ENCODE measurements around the gene EID2B.
A peak's percentile ranks its signal among the peaks of the same experiment; 100 is the strongest.

- TF ChIP-seq, protein P1, sequence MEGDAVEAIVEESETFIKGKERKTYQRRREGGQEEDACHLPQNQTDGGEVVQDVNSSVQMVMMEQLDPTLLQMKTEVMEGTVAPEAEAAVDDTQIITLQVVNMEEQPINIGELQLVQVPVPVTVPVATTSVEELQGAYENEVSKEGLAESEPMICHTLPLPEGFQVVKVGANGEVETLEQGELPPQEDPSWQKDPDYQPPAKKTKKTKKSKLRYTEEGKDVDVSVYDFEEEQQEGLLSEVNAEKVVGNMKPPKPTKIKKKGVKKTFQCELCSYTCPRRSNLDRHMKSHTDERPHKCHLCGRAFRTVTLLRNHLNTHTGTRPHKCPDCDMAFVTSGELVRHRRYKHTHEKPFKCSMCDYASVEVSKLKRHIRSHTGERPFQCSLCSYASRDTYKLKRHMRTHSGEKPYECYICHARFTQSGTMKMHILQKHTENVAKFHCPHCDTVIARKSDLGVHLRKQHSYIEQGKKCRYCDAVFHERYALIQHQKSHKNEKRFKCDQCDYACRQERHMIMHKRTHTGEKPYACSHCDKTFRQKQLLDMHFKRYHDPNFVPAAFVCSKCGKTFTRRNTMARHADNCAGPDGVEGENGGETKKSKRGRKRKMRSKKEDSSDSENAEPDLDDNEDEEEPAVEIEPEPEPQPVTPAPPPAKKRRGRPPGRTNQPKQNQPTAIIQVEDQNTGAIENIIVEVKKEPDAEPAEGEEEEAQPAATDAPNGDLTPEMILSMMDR (IDR thresholded peaks at IDR 0.05) = no peak
- TF ChIP-seq, protein P2, sequence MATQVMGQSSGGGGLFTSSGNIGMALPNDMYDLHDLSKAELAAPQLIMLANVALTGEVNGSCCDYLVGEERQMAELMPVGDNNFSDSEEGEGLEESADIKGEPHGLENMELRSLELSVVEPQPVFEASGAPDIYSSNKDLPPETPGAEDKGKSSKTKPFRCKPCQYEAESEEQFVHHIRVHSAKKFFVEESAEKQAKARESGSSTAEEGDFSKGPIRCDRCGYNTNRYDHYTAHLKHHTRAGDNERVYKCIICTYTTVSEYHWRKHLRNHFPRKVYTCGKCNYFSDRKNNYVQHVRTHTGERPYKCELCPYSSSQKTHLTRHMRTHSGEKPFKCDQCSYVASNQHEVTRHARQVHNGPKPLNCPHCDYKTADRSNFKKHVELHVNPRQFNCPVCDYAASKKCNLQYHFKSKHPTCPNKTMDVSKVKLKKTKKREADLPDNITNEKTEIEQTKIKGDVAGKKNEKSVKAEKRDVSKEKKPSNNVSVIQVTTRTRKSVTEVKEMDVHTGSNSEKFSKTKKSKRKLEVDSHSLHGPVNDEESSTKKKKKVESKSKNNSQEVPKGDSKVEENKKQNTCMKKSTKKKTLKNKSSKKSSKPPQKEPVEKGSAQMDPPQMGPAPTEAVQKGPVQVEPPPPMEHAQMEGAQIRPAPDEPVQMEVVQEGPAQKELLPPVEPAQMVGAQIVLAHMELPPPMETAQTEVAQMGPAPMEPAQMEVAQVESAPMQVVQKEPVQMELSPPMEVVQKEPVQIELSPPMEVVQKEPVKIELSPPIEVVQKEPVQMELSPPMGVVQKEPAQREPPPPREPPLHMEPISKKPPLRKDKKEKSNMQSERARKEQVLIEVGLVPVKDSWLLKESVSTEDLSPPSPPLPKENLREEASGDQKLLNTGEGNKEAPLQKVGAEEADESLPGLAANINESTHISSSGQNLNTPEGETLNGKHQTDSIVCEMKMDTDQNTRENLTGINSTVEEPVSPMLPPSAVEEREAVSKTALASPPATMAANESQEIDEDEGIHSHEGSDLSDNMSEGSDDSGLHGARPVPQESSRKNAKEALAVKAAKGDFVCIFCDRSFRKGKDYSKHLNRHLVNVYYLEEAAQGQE (IDR thresholded peaks at IDR 0.05; ENCODE audit: low read depth, low read length) = no peak
- no peak for TF ChIP-seq NFIC (IDR thresholded peaks at IDR 0.05; ENCODE audit: borderline replicate concordance)
- TF ChIP-seq, protein P3, sequence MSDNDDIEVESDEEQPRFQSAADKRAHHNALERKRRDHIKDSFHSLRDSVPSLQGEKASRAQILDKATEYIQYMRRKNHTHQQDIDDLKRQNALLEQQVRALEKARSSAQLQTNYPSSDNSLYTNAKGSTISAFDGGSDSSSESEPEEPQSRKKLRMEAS (IDR thresholded peaks at IDR 0.05; ENCODE audit: low read depth) = peak; percentile 98
- no peak for TF ChIP-seq EZH2phosphoT487 (IDR thresholded peaks at IDR 0.05; ENCODE audit: borderline replicate concordance, low read depth)
- no peak for TF ChIP-seq EP300 (IDR thresholded peaks at IDR 0.05; ENCODE audit: borderline replicate concordance in 1 of 2, low read depth in 1 of 2, low read length in 1 of 2)
- no peak for TF ChIP-seq GABPA (IDR thresholded peaks at IDR 0.05; ENCODE audit: low read depth)
These were observed 25.5 kb downstream of the EID2B start for GRCh38 chr19:39506944-39507714.
